HG03108 (cell line): Measurements from ENCODE around the gene RALGPS2.

Source experiments
- ATAC-seq: cut with Tn5 transposase; IDR thresholded peaks from one replicate; pipeline ENCODE4 v1.9.1; 2021; ENCODE audit warnings: moderate library complexity; ENCODE audit not compliant: unreplicated experiment

RALGPS2 gene

DNA sequence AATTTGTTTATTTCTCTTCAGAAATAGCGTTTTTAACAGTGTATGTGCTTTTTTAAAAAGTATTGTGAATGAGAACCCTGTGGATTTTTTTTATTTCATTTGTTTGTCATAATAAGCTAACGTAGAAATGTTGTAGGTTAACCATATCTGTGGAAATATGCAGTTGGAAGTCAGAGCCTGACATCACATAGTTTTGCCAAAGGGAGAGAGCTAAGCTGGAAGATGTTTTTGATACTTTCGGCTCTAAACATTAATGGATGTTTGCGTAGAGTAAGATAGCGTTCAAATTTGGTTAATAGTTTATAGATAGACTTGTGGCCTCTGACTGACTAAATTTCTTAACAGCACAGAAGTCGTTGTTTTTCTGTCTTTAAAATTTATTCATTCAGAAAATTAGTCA, 193.3 kb downstream of the RALGPS2 start:
- no peak for ATAC-seq

DNA sequence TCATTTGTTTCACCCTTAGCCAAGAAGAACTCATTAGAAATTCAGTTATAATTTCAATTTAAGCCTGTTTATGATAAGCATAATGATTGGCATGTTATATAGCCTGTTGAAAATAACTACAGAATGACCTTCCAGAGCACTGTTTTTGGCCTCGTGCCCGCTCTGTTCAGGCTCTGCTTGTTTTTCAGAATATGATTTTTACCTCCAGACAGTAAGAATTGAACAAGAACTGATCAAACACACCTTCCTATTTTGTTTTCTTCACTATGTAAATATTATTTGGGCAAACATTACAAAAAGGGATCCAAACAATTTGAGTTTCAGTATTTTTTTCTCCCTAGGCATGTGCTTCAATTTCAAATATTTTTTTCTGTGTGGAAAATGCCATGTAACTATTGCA, 193.9 kb downstream of the RALGPS2 start:
- ATAC-seq, result no peak

DNA sequence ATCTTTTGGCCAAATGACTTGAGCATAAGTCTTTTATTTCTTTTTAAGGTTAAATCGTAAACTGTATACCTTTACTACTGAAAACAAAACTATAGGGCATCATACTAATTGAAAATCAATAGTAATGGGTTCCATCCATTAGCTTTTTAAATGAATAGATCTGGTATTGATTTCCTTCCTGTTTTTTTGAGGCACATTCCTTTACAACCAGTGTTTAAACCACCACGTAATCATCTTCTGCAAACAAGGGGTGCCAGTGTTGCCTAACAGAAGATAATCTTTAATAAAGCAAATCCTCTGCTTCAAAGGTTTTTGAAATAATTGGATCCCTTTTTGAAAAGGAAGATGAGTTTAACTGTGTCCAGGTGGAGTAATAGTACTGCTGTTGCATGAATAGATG, 194.5 kb downstream of the RALGPS2 start:
- no peak for ATAC-seq

DNA sequence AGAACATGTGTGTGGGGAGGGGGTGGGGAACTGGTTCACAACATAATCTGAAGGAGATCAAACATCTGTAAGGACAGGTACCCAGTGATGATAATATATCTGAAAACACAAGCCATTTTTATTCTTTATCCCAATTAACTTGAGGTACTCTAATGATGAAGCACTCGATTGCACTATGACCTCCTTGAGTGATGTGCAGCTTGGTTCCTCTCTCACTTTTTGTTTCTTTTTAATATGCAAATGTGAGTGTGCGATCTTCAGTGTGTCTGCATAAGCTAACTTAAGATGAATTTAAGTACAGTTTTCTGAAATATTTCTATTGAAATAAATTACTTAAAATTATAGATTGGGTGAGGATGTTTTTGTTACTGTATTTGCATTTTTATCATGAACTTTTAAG, 196.5 kb downstream of the RALGPS2 start:
- ATAC-seq, result no peak

- ATAC-seq, result no peak
These were observed 198.5 kb downstream of the RALGPS2 start for GRCh38 chr1:178923512-178923911.

DNA sequence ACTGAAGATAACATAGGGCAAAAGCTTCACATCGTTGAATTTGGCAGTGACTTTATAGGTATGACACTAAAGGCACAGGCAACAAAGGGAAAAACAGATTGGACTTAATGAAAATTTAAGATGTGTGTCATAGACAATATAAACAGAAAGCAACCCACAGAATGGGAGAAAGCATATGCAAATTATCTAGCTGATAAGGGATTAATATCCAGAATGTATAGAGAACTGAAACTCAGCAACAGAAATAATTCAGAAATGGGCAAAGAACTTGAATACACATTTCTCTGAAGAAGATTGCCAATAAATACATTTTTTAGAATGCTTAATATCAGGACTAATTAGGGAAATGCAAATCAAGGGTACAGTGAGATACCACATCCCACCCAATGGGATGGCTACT, 201.0 kb downstream of the RALGPS2 start:
- ATAC-seq, result no peak

- ATAC-seq, result no peak
These were observed 202.0 kb downstream of the RALGPS2 start for GRCh38 chr1:178927003-178927402.

DNA sequence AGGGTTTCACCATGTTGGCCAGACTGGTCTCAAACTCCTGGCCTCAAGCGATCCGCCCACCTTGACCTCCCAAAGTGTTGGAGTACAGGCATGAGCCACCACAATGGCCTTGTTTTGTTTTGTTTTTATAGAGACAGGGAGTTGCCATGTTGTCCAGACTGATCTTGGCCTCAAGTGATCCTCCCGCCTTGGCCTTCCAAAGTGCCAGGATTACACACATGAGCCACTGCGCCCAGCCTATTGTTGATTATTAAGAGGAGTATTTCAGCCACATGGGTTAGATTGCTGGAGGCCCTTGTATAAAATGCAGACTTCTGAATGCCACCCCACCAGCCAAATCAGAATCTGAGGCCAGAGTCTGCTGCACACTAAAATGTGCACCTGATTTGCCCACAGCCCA, 203.0 kb downstream of the RALGPS2 start:
- ATAC-seq, result no peak

DNA sequence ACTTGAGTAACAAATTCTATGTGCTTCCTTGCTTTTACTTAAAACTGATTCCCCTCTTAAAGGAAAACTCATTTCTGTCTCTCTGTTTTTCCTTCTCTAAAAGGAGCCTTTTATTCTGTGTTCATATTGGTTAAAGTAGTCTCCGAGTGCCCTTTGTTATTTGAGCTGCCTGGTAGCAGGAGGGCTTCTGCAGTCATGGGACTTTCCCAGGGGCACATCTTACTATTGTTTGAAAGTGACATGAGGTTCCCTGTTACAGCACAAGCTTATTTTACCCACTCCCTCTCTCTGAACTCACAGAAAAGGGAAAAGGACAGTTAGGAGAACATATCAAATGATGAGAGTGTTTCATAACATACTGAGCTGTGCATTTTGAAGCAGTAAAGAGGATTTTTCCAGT, 203.9 kb downstream of the RALGPS2 start:
- peak; percentile 60 for ATAC-seq

- ATAC-seq, result no peak
These were observed 207.0 kb downstream of the RALGPS2 start for GRCh38 chr1:178931858-178932551.

DNA sequence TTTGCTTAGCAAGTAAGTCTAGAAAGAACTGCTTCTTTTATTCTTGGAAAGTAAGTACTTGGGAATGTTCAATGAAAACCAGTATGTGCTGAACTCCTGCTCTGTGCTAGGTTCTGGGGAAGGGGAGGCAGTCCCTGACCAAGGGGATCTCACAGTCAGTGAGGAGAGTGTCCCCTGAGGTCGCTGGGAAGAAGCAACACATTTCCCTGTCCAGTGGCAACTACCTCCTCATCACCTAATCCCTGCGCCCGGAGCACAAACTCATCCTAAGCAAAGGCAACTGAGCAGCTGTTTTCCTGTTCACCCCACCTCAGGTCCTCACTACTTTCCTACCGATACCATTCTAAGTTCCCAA, 207.5 kb downstream of the RALGPS2 start:
- ATAC-seq, result no peak

GRCh38 chr1:178933105-178933561, 208.1 kb downstream of the RALGPS2 start:
- ATAC-seq, result no peak

- no peak for ATAC-seq
These were observed 208.9 kb downstream of the RALGPS2 start for GRCh38 chr1:178933709-178934490.

- no peak for ATAC-seq
These were observed 209.5 kb downstream of the RALGPS2 start for GRCh38 chr1:178934546-178934945.

- no peak for ATAC-seq
These were observed 210.6 kb downstream of the RALGPS2 start for GRCh38 chr1:178935610-178936009.

DNA sequence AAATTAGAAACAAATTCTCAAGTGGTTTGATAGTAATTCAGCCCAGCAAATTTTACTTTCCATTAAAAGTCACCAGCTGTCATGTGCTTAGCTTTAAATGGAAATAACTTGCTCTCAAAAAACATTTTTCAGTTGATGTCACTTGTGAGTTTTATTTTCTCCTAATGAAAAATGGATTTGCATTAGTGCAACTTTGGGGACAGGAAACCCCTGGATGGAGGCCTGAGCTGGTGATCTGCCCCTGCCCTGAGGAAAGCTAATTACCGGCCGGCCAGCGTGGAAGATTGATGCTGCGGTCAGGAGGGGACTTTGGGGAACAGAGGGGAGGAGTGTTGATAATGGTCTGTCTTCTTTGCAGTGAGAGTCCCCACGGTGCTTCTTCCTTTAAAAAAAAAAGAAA, 212.7 kb downstream of the RALGPS2 start:
- ATAC-seq, result no peak

GRCh38 chr1:178938101-178938958, 213.3 kb downstream of the RALGPS2 start:
- ATAC-seq, result no peak

DNA sequence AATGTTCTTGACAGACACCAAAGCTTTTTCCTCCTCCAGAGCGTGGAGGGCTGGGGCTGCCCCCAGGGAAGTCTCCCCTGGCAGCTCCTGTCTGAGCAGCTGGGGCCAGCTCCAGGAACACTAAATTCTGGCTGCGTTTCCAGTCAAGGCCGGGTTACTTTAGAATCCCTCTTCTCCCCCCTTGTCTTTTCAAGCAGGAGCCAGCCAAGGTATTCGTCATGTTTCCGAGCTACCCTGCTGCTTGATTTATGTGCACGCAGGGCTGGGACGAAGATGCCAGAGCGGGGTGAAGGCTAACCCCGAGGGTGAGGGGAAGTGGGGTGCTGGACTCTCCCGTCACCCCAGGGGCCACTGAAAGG, 213.9 kb downstream of the RALGPS2 start:
- ATAC-seq, result no peak

GRCh38 chr1:178939338-178940067, 214.5 kb downstream of the RALGPS2 start:
- ATAC-seq, result no peak

DNA sequence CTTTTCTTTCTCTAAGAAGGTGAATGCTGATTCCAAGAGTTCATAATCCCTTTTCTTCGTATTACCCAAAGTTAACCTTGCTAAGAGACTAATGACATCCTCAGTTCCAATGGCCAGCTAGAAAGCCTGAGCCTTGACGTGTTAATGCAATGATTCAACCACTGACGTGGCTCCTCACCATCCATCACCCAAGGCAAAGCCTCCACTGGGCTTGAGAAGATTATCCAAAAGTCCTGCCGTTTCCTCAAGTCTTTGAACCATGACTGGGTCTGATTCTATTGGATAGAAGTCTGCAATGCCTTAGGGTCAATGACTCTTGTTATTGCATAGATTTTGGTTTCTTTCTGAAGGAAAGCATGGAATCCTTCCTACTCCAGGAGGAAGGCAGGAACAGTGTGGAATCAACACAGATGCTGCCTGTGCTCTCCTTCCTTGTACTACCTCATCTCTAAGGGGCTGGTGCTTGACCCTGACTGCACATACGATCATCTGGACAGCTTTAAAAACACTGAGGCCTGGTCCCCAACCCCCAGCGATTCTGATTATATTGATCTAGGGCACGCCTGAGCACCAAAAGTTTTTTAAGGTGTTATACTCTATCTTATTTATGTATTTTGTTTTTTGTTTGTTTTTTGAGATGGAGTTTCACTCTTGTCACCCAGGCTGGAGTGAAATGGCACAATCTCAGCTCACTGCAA, 215.2 kb downstream of the RALGPS2 start:
- ATAC-seq, result no peak
